Measurements from ENCODE around the gene DOCK8. TPM values are rescaled to one million over a fixed set of nuclear protein-coding genes. Genes with fewer than 3 reads are reported as not detected.

The DOCK8 gene
- total RNA-seq, 1 donor from 2014 or later = 0.54 TPM

- Histone ChIP-seq H3K36me3 (no peaks in the 10 kb centered on the region), H3K4me2 (peak overlapping the region; percentile 81), H4K20me1 (ENCODE audit: low read depth) (no peaks in the 10 kb centered on the region), H3K9me3 (ENCODE audit: low read depth) (no peaks in the 10 kb centered on the region), H3K9ac (no peak overlapping the region), H3K4me1 (peaks cover 8% of the 10 kb centered on the region), H3K4me3 (no peak overlapping the region), H2AFZ (replicated peaks) (no peak overlapping the region), H3K27me3 (no peaks in the 10 kb centered on the region), H3F3A (ENCODE audit: low read depth) (peaks cover 12% of the 10 kb centered on the region), H3K79me2 (ENCODE audit: low read depth) (peaks cover 11% of the 10 kb centered on the region), H3K27ac (no peak overlapping the region)
- TF ChIP-seq EZH2 (IDR thresholded peaks at IDR 0.05) (no peak), CTCF (IDR thresholded peaks at IDR 0.05) (no peak), EZH2phosphoT487 (IDR thresholded peaks at IDR 0.05) (no peak)
- H3K27me3 Mint-ChIP-seq (ENCODE audit: insufficient read depth, low read depth) = peaks cover 2% of the 10 kb centered on the region
- no peak for DNase-seq (ENCODE audit: low spot score)
- H3K4me1 Mint-ChIP-seq = peaks cover 26% of the 10 kb centered on the region
- H3K27ac Mint-ChIP-seq = no peak overlapping the region
- H3K9me3 Mint-ChIP-seq = no peaks in the 10 kb centered on the region
- peak overlapping the region; percentile 95 for H3K4me3 Mint-ChIP-seq
- H3K36me3 Mint-ChIP-seq = peaks cover 10% of the 10 kb centered on the region
These were observed 256.7 kb downstream of the DOCK8 start for GRCh38 chr9:471320-471719.

GRCh38 chr9:472479-473075 lies 257.9 kb downstream of the DOCK8 start:
- Histone ChIP-seq H4K20me1 (ENCODE audit: low read depth) (no peaks in the 10 kb centered on the region), H3K4me2 (no peak overlapping the region), H3K9ac (no peak overlapping the region), H3K9me3 (ENCODE audit: low read depth) (no peaks in the 10 kb centered on the region), H3K36me3 (no peaks in the 10 kb centered on the region), H3K4me3 (no peak overlapping the region), H3K27me3 (no peaks in the 10 kb centered on the region), H3F3A (ENCODE audit: low read depth) (peaks cover 12% of the 10 kb centered on the region), H3K79me2 (ENCODE audit: low read depth) (peaks cover 11% of the 10 kb centered on the region), H2AFZ (replicated peaks) (no peak overlapping the region), H3K27ac (no peak overlapping the region), H3K4me1 (peaks cover 8% of the 10 kb centered on the region)
- Mint-ChIP-seq H3K4me3 (no peak overlapping the region), H3K36me3 (peaks cover 13% of the 10 kb centered on the region), H3K4me1 (peaks cover 26% of the 10 kb centered on the region), H3K27ac (no peak overlapping the region), H3K9me3 (no peaks in the 10 kb centered on the region), H3K27me3 (ENCODE audit: insufficient read depth, low read depth) (peaks cover 2% of the 10 kb centered on the region)
- TF ChIP-seq CTCF (IDR thresholded peaks at IDR 0.05) = no peak
- no peak for TF ChIP-seq EZH2 (IDR thresholded peaks at IDR 0.05)
- no peak for TF ChIP-seq EZH2phosphoT487 (IDR thresholded peaks at IDR 0.05)
- DNase-seq (ENCODE audit: low spot score) = no peak

GRCh38 chr9:477193-477592 lies 262.5 kb downstream of the DOCK8 start:
- Histone ChIP-seq H3K4me3 (no peak overlapping the region), H4K20me1 (ENCODE audit: low read depth) (no peaks in the 10 kb centered on the region), H3K79me2 (ENCODE audit: low read depth) (no peaks in the 10 kb centered on the region), H3K9ac (no peak overlapping the region), H3K27me3 (no peaks in the 10 kb centered on the region), H3K36me3 (no peaks in the 10 kb centered on the region), H3K9me3 (ENCODE audit: low read depth) (no peaks in the 10 kb centered on the region), H3F3A (ENCODE audit: low read depth) (no peaks in the 10 kb centered on the region), H3K4me2 (no peak overlapping the region), H3K27ac (no peak overlapping the region), H2AFZ (replicated peaks) (no peak overlapping the region), H3K4me1 (no peaks in the 10 kb centered on the region)
- TF ChIP-seq CTCF (IDR thresholded peaks at IDR 0.05) = no peak
- TF ChIP-seq EZH2phosphoT487 (IDR thresholded peaks at IDR 0.05) = no peak
- no peak for TF ChIP-seq EZH2 (IDR thresholded peaks at IDR 0.05)
- Mint-ChIP-seq H3K36me3 (peaks cover 16% of the 10 kb centered on the region), H3K4me1 (peaks cover 6% of the 10 kb centered on the region), H3K27me3 (ENCODE audit: insufficient read depth, low read depth) (no peaks in the 10 kb centered on the region), H3K27ac (no peak overlapping the region), H3K4me3 (no peak overlapping the region), H3K9me3 (peaks cover 4% of the 10 kb centered on the region)
- no peak for DNase-seq (ENCODE audit: low spot score)

Data from neural progenitor cell (in vitro differentiated cells).